ENCODE data around the gene CSH2.
"Not testable (repeated sequence)": the region's sequence is repeated elsewhere in the genome, so short reads cannot be mapped to it uniquely, and the experiment has no call there.

Gene CSH2

GRCh38 chr17:63903787-63904201 lies 30.3 kb upstream of the CSH2 start:
- DNase-seq (ENCODE audit: low read depth); H3K4me3 ChIP-seq (ENCODE audit: control insufficient read depth, low read depth, low read length): not testable (repeated sequence)
- TF ChIP-seq CTCF (IDR thresholded peaks at IDR 0.05; ENCODE audit: control insufficient read depth, insufficient read depth, low read depth, low read length, missing control alignments): peak; percentile 24

DNA sequence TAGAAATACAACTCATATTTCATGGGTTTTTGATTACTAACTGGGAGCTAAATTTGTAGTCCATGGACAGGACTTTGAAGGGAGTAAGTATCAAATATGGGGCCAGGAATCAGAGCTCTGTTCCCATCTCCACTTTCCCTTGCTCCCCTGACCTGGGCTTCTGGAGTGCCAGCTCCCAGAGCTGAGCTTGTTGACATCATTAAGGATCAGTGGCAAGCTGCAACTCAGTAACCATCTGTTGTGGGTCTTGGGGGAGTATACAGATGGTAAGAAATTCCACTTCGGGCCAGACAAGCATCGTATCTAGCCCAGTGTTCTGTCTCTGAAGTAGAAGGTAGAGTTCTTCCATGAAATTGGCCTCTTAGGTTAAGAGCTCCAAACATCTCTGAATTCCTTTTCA lies 28.5 kb upstream of the CSH2 start:
- not testable (repeated sequence) for DNase-seq (ENCODE audit: low read depth); H3K4me3 ChIP-seq (ENCODE audit: control insufficient read depth, low read depth, low read length)

DNA sequence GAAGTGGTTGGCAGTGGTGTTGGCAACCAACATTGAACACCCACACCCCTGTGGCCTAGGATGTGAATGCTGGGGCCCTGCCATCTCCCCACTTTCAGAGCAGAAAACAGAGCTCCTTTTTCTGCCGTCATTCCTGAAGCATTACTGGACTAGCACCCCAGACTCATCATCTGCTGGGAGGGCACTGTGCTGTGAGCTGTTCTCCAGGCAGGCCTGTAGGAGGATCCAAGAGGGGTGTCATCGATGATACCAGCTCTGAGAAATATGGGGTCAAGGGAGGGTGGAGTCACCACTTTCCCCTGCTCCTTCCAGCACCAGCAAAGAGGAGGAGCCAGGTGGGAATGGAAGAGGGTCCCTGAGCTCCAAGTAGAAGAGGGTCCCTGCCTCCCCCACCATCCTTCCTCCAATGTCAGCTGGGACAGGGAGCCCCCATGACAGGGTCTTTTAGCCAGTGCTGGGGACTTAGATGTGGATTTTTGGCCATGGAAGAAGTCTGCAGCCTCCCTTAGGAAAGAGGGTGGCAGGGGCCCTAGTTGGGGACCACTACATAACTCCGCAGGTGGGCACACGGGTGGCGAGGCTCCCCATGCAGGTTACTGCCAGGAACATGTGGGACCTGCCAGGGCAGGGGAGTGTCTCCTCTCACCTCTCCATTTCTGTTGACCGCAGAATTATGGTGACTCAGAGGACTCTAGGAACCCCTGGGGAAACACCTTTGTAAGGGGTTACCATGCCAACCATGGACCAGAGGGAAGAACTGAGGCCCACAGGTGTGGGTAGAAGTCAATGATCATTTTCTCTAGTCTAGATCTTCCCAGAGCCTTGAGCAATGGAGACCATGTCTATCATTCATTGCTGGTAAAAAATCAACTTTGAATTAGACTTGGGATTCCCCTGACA lies 25.7 kb upstream of the CSH2 start:
- not testable (repeated sequence) for DNase-seq (ENCODE audit: low read depth); H3K4me3 ChIP-seq (ENCODE audit: control insufficient read depth, low read depth, low read length)
- TF ChIP-seq CTCF (IDR thresholded peaks at IDR 0.05; ENCODE audit: control insufficient read depth, insufficient read depth, low read depth, low read length, missing control alignments): peak; percentile 3

DNA sequence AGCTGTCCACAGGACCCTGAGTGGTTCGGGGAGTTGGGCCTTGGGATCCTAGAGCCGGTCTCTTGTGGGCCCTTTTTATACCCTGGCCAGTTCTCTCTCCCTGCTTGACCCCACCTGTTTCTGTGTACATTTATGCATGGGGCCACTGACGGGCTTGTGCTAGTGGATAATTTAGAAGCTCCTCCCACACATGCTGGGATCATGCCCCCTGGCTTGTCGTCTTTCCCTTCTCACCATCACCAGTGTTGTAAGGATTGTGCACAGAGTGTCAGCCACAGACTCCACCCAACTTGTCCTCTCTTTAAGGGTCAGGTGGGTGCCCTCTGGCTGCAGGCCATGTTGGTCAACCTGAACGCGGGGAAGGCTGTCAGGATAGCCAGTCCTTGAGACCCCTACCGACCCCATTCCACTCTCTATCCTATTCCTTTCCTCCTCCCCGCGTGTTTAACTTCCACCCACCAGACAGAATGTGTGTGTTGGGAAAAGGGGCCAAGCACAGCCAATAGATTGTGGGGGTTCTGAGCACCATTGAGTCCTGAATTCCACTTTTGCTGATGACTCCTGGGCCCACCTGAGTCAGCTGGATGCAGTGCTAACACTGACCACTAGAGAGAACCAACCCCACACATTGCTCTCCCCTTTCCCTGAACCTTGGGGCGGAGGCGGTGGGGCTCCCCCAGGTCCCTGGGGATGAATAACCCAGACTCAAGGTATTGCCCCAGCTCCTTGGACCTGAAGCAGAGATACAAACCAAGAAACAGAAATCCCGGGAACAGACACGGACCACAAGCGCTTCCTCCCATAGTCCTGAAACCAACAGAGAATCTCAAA lies 23.3 kb upstream of the CSH2 start, which contains the start of gene CSH1:
Gene CSH1, minus strand, starts transcription at position 51 of the 831 bp plus-strand sequence. CDS start 63 bp downstream, outside the sequence.
- not testable (repeated sequence) for H3K4me3 ChIP-seq (ENCODE audit: control insufficient read depth, low read depth, low read length); DNase-seq (ENCODE audit: low read depth)

- H3K4me3 ChIP-seq (ENCODE audit: control insufficient read depth, low read depth, low read length); DNase-seq (ENCODE audit: low read depth): not testable (repeated sequence)
Measured at GRCh38 chr17:63894821-63895220, 21.3 kb upstream of the CSH2 start.

GRCh38 chr17:63894021-63894420 lies 20.5 kb upstream of the CSH2 start:
- not testable (repeated sequence) for DNase-seq (ENCODE audit: low read depth)

GRCh38 chr17:63892316-63893037 lies 19.0 kb upstream of the CSH2 start:
- TF ChIP-seq CTCF (IDR thresholded peaks at IDR 0.05; ENCODE audit: control insufficient read depth, insufficient read depth, low read depth, low read length, missing control alignments): peak; percentile 32
- not testable (repeated sequence) for DNase-seq (ENCODE audit: low read depth); H3K4me3 ChIP-seq (ENCODE audit: control insufficient read depth, low read depth, low read length)

More at GRCh38 chr17:63894021-63894420, 20.5 kb upstream of the CSH2 start:
- not testable (repeated sequence) for H3K4me3 ChIP-seq (ENCODE audit: control insufficient read depth, low read depth, low read length)

- TF ChIP-seq CTCF (IDR thresholded peaks at IDR 0.05; ENCODE audit: control insufficient read depth, insufficient read depth, low read depth, low read length, missing control alignments): peak; percentile 50
- not testable (repeated sequence) for DNase-seq (ENCODE audit: low read depth); H3K4me3 ChIP-seq (ENCODE audit: control insufficient read depth, low read depth, low read length)
Measured at GRCh38 chr17:63889026-63889848, 15.8 kb upstream of the CSH2 start.

GRCh38 chr17:63885119-63885518 lies 11.6 kb upstream of the CSH2 start:
- not testable (repeated sequence) for DNase-seq (ENCODE audit: low read depth); H3K4me3 ChIP-seq (ENCODE audit: control insufficient read depth, low read depth, low read length)

DNA sequence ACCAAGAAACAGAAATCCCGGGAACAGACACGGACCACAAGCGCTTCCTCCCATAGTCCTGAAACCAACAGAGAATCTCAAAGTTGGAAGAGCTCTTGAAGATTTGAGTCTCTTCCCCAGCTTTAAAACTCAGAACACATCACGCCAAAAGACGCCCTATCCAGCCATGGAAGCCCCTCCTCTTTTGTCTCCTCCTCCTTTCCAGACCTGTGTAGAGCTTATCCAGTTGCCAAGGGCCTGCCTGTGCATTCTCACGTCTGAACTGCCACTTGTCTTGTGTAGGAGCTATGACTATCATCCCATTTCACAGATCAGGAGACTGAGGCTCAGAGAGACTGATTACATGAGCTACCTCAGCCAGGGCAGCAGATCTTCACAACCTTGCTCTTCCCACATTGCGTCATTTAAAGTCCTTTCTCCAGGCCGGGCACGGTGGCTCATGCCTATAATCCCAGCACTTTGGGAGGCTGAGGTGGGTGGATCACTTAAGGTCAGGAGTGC lies 9.2 kb upstream of the CSH2 start:
- not testable (repeated sequence) for DNase-seq (ENCODE audit: low read depth); H3K4me3 ChIP-seq (ENCODE audit: control insufficient read depth, low read depth, low read length)
